GM12873 (cell line): ENCODE data around the gene BCKDHB.

Experiments
- TF ChIP-seq, protein P1 (sequence below): IDR thresholded peaks from 2 replicates; pipeline ENCODE4 v1.5.1; 2012; ENCODE audit warnings: low read depth, mild to moderate bottlenecking, moderate library complexity, low read length, control low read depth; ENCODE audit not compliant: insufficient read depth; ENCODE audit errors: missing control alignments

BCKDHB gene

DNA sequence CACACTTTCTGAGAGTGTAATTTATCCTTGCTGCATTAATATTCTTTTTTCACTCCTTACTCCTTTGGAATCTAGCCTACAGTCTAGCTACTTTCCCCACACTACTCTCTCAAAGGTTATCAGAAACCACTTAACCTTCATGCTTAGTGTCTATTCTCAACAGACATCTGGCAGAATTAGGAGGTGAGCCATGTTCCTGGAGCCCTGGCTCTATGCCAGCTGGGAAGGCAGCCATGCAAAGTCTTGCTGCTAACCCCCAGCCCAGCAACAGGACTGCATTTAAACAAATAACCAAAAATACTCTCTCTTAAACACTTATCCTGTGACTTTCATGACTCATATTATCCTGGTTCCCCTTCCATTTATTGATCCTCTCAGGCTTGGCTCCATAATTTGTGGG is 260.2 kb downstream of the BCKDHB start:
- TF ChIP-seq, protein P1, sequence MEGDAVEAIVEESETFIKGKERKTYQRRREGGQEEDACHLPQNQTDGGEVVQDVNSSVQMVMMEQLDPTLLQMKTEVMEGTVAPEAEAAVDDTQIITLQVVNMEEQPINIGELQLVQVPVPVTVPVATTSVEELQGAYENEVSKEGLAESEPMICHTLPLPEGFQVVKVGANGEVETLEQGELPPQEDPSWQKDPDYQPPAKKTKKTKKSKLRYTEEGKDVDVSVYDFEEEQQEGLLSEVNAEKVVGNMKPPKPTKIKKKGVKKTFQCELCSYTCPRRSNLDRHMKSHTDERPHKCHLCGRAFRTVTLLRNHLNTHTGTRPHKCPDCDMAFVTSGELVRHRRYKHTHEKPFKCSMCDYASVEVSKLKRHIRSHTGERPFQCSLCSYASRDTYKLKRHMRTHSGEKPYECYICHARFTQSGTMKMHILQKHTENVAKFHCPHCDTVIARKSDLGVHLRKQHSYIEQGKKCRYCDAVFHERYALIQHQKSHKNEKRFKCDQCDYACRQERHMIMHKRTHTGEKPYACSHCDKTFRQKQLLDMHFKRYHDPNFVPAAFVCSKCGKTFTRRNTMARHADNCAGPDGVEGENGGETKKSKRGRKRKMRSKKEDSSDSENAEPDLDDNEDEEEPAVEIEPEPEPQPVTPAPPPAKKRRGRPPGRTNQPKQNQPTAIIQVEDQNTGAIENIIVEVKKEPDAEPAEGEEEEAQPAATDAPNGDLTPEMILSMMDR = no peak

GRCh38 chr6:80376411-80376810 is 269.9 kb downstream of the BCKDHB start:
- TF ChIP-seq, protein P1 = no peak

DNA sequence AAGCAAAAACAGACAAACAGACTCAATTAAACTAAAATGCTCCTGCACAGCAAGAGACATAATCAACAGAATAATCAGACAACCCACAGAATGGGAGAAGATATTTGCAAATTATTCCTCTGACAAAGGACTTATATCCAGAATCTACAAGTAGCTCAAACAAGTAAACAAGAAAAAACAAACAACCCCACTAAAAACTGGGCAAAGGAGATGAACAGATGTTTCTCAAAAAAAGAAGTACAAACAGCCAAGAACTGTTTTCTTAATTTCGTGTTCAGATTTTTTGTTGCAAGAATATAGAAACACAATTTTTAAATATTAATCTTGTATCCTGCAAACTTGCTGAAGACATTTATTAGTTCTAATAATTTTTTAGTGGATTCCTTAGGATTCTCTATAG is 274.1 kb downstream of the BCKDHB start:
- TF ChIP-seq, protein P1 = no peak

- TF ChIP-seq, protein P1 = no peak
These were observed 276.3 kb downstream of the BCKDHB start for GRCh38 chr6:80382811-80383210.

- TF ChIP-seq, protein P1 = no peak
These were observed 282.0 kb downstream of the BCKDHB start for GRCh38 chr6:80388507-80388906.
